ENCODE measurements around the gene E2F7. TPM values are rescaled to one million over a fixed set of nuclear protein-coding genes. Genes with fewer than 3 reads are reported as not detected.
"Not testable (repeated sequence)": the region's sequence is repeated elsewhere in the genome, so short reads cannot be mapped to it uniquely, and the experiment has no call there.

Gene E2F7
- total and polyA plus RNA-seq, 2 of the 13 experiments (the other 11 are each of a cell fraction or from before 2014, with no cell fraction given): 1.7 to 7.3 TPM

GRCh38 chr12:77076886-77077285 lies 11.5 kb upstream of the E2F7 start:
- DNase-seq (ENCODE audit: low spot score) (no peak), ATAC-seq (no peak), FAIRE-seq (no peak)
- ChIA-PET CTCF (ENCODE audit: low intra/inter-chr PET ratio, low total read pairs) (no interaction called here), POLR2A (no interaction called here)
- no peaks in the 10 kb centered on the region for H3K79me2 ChIP-seq (ENCODE audit: insufficient read depth, low read length)
- no peaks in the 10 kb centered on the region for H3K27me3 ChIP-seq (ENCODE audit: control insufficient read depth in 1 of 2, insufficient read depth in 2 of 2, low read length in 2 of 2)
- BruUV-seq (replicated peaks): no TSS peak
- no peak for TF ChIP-seq ATM (IDR thresholded peaks at IDR 0.05; ENCODE audit: borderline replicate concordance)
- in situ Hi-C loops (cut with HindIII; ENCODE audit: extremely low pct_ligation_motif_present, low pct_unique_long_range_greater_than_20kb) (no loop called here), intact Hi-C loops (cut with micrococcal nuclease; ENCODE audit: unreplicated experiment) (no loop called here)
- H3K9me3 ChIP-seq (ENCODE audit: low read length): no peaks in the 10 kb centered on the region; the same call in 1 of the 2 replicates
- 0% methylated on average over 1 of the region's 1 CpG for WGBS (ENCODE audit: low lambda C conversion rate)
- H3K4me3 ChIP-seq (replicated peaks in 1 of 3; ENCODE audit: insufficient read depth in 1 of 3, low read depth in 2 of 3, low read length in 3 of 3): no peak overlapping the region
- no peak overlapping the region for H3K27ac ChIP-seq (ENCODE audit: extremely low read length, insufficient read depth, low read length)
- no peak overlapping the region for H3K9ac ChIP-seq (ENCODE audit: insufficient read depth, low read depth, low read length)
- H4K20me1 ChIP-seq (ENCODE audit: insufficient read depth, low read length): no peaks in the 10 kb centered on the region
- H2AFZ ChIP-seq (ENCODE audit: low read length): no peak overlapping the region
- no peaks in the 10 kb centered on the region for H3K36me3 ChIP-seq (replicated peaks in 1 of 2; ENCODE audit: control insufficient read depth in 1 of 2, insufficient read depth in 2 of 2, low read length in 2 of 2)
- no peak overlapping the region for H3K4me2 ChIP-seq (ENCODE audit: low read depth, low read length)
- H3K4me1 ChIP-seq (ENCODE audit: insufficient read depth, low read length): no peaks in the 10 kb centered on the region

- in situ Hi-C loops (cut with HindIII; ENCODE audit: extremely low pct_ligation_motif_present, low pct_unique_long_range_greater_than_20kb); H3K4me1 ChIP-seq (ENCODE audit: insufficient read depth, low read length); H2AFZ ChIP-seq (ENCODE audit: low read length); DNase-seq (ENCODE audit: low spot score); H3K9ac ChIP-seq (ENCODE audit: insufficient read depth, low read depth, low read length); H3K27ac ChIP-seq (ENCODE audit: extremely low read length, insufficient read depth, low read length); intact Hi-C loops (cut with micrococcal nuclease; ENCODE audit: unreplicated experiment); H3K9me3 ChIP-seq (ENCODE audit: low read length); H3K36me3 ChIP-seq (replicated peaks in 1 of 2; ENCODE audit: control insufficient read depth in 1 of 2, insufficient read depth in 2 of 2, low read length in 2 of 2); CTCF ChIA-PET (ENCODE audit: low intra/inter-chr PET ratio, low total read pairs); H3K27me3 ChIP-seq (ENCODE audit: control insufficient read depth in 1 of 2, insufficient read depth in 2 of 2, low read length in 2 of 2); BruUV-seq (replicated peaks); H3K79me2 ChIP-seq (ENCODE audit: insufficient read depth, low read length); H3K4me3 ChIP-seq (replicated peaks in 1 of 3; ENCODE audit: insufficient read depth in 1 of 3, low read depth in 2 of 3, low read length in 3 of 3); H4K20me1 ChIP-seq (ENCODE audit: insufficient read depth, low read length); FAIRE-seq; POLR2A ChIA-PET; ATAC-seq; H3K4me2 ChIP-seq (ENCODE audit: low read depth, low read length): not testable (repeated sequence)
- 38% methylated on average over 5 of the region's 5 CpGs for WGBS (ENCODE audit: low lambda C conversion rate)
These were observed 8.5 kb upstream of the E2F7 start for GRCh38 chr12:77073894-77074293.

- BruUV-seq (replicated peaks): no TSS peak
- intact Hi-C loops (cut with micrococcal nuclease; ENCODE audit: unreplicated experiment): no loop called here
- POLR2A ChIA-PET: no interaction called here
- CTCF ChIA-PET (ENCODE audit: low intra/inter-chr PET ratio, low total read pairs): no interaction called here
- no peak for ATAC-seq
- Histone ChIP-seq H4K20me1 (ENCODE audit: insufficient read depth, low read length) (no peaks in the 10 kb centered on the region), H3K4me2 (ENCODE audit: low read depth, low read length) (no peak overlapping the region), H2AFZ (ENCODE audit: low read length) (no peak overlapping the region), H3K9me3 (ENCODE audit: low read length) (no peaks in the 10 kb centered on the region; the same call in 1 of the 2 replicates), H3K4me3 (replicated peaks in 1 of 3; ENCODE audit: insufficient read depth in 1 of 3, low read depth in 2 of 3, low read length in 3 of 3) (no peak overlapping the region), H3K79me2 (ENCODE audit: insufficient read depth, low read length) (no peaks in the 10 kb centered on the region), H3K9ac (ENCODE audit: insufficient read depth, low read depth, low read length) (no peak overlapping the region), H3K4me1 (ENCODE audit: insufficient read depth, low read length) (no peaks in the 10 kb centered on the region), H3K27me3 (ENCODE audit: control insufficient read depth in 1 of 2, insufficient read depth in 2 of 2, low read length in 2 of 2) (no peaks in the 10 kb centered on the region; a peak in 1 of 5 replicates), H3K36me3 (replicated peaks in 1 of 2; ENCODE audit: control insufficient read depth in 1 of 2, insufficient read depth in 2 of 2, low read length in 2 of 2) (no peaks in the 10 kb centered on the region), H3K27ac (ENCODE audit: extremely low read length, insufficient read depth, low read length) (no peak overlapping the region)
- DNase-seq (ENCODE audit: low spot score): no peak
- FAIRE-seq: no peak
- 57% methylated on average over 3 of the region's 3 CpGs for WGBS (ENCODE audit: low lambda C conversion rate)
- in situ Hi-C loops (cut with HindIII; ENCODE audit: extremely low pct_ligation_motif_present, low pct_unique_long_range_greater_than_20kb): no loop called here
- TF ChIP-seq RFXAP (CRISPR knock-in tag; IDR thresholded peaks at IDR 0.05; ENCODE audit: borderline replicate concordance) (no peak), WIZ (CRISPR knock-in tag; IDR thresholded peaks at IDR 0.05) (no peak), ZNF703 (CRISPR knock-in tag; IDR thresholded peaks at IDR 0.05; ENCODE audit: borderline replicate concordance) (no peak), ZNF546 (CRISPR knock-in tag; conservative IDR thresholded peaks at IDR 0.05) (no peak), SOX13 (IDR thresholded peaks at IDR 0.05) (no peak), SOX13 (CRISPR knock-in tag; conservative IDR thresholded peaks at IDR 0.05 in 1 of 2, IDR thresholded peaks at IDR 0.05 in 1 of 2) (no peak), GATA4 (IDR thresholded peaks at IDR 0.05; ENCODE audit: borderline replicate concordance, low read depth) (no peak), PRDM4 (CRISPR knock-in tag; IDR thresholded peaks at IDR 0.05; ENCODE audit: borderline replicate concordance) (no peak), HNRNPUL1 (IDR thresholded peaks at IDR 0.05; ENCODE audit: low read depth, low read length) (no peak)
These were observed 7.6 kb upstream of the E2F7 start for GRCh38 chr12:77072833-77073495.
